Epithelial cell of esophagus (primary cell): ENCODE data around the gene CEACAM8.
"Not testable (repeated sequence)": the region's sequence is repeated elsewhere in the genome, so short reads cannot be mapped to it uniquely, and the experiment has no call there.

Experiments
- DNase-seq: peaks from one replicate; pipeline ENCODE4 v3.0.0; 2010; ENCODE audit warnings: low read depth
- H3K4me3 ChIP-seq: 2 replicates; pipeline ENCODE4 v1.5.1; 2011; ENCODE audit warnings: mild to moderate bottlenecking, low read length, control low read depth
- CTCF ChIP-seq: IDR thresholded peaks from 2 replicates; pipeline ENCODE4 v1.5.1; 2011; ENCODE audit warnings: low read depth, mild to moderate bottlenecking, low read length, control low read depth, inconsistent platforms; ENCODE audit not compliant: insufficient read depth; ENCODE audit errors: missing control alignments

The CEACAM8 gene

GRCh38 chr19:42542791-42543190 lies 51.9 kb downstream of the CEACAM8 start:
- TF ChIP-seq CTCF = no peak
- no peak overlapping the region for H3K4me3 ChIP-seq
- DNase-seq = no peak

- DNase-seq = no peak
- TF ChIP-seq CTCF = no peak
- no peak overlapping the region for H3K4me3 ChIP-seq
Observed at GRCh38 chr19:42540071-42540553, 54.6 kb downstream of the CEACAM8 start.

- no peak for DNase-seq
- no peak overlapping the region for H3K4me3 ChIP-seq
- no peak for TF ChIP-seq CTCF
Observed at GRCh38 chr19:42538841-42539709, 55.6 kb downstream of the CEACAM8 start.

- not testable (repeated sequence) for H3K4me3 ChIP-seq, DNase-seq
Observed at GRCh38 chr19:42535276-42535675, 59.4 kb downstream of the CEACAM8 start.

GRCh38 chr19:42534391-42534790 lies 60.3 kb downstream of the CEACAM8 start:
- H3K4me3 ChIP-seq = no peak overlapping the region
- DNase-seq = no peak

GRCh38 chr19:42532891-42533290 lies 61.8 kb downstream of the CEACAM8 start:
- no peak for TF ChIP-seq CTCF
- DNase-seq = no peak
- no peak overlapping the region for H3K4me3 ChIP-seq

More at GRCh38 chr19:42534391-42534790, 60.3 kb downstream of the CEACAM8 start:
- TF ChIP-seq CTCF = no peak

- peak; percentile 92 for DNase-seq
- no peak overlapping the region for H3K4me3 ChIP-seq
- TF ChIP-seq CTCF = no peak
Observed at GRCh38 chr19:42531313-42531712, 63.4 kb downstream of the CEACAM8 start.
